DND-41 (cell line): ENCODE results near the gene SMIM5.
"Not testable (repeated sequence)": the region's sequence is repeated elsewhere in the genome, so short reads cannot be mapped to it uniquely, and the experiment has no call there.

Experiments
- ATAC-seq: fragments of 200-7000 bp; cut with Tn5 transposase; 3 replicates; pipeline ENCODE4 v1.9.1; 2021; ENCODE audit warnings: low read depth; ENCODE audit not compliant: insufficient read depth
- DNase-seq: peaks from one replicate; pipeline ENCODE4 v3.0.0-alpha.2; 2020
- H2AFZ ChIP-seq: 2 replicates; pipeline ENCODE4 v1.6.0; 2012; ENCODE audit warnings: low read depth, low read length
- H3K27ac ChIP-seq: 2 replicates; pipeline ENCODE4 v1.5.1; 2012; ENCODE audit warnings: low read length, inconsistent platforms
- H3K27me3 ChIP-seq: fragments of 200-600 bp; sonication (generic); 2 replicates; pipeline ENCODE4 v1.6.0; 2012; ENCODE audit warnings: low read length, mild to moderate bottlenecking, inconsistent platforms; ENCODE audit not compliant: insufficient read depth, poor library complexity
- H3K36me3 ChIP-seq: 2 replicates; pipeline ENCODE4 v1.5.1; 2012; ENCODE audit warnings: low read length, inconsistent platforms; ENCODE audit not compliant: insufficient read depth
- H3K4me1 ChIP-seq: 2 replicates; pipeline ENCODE4 v1.5.1; 2012; ENCODE audit warnings: mild to moderate bottlenecking, low read length; ENCODE audit not compliant: insufficient read depth
- H3K4me2 ChIP-seq: 2 replicates; pipeline ENCODE4 v1.6.0; 2012; ENCODE audit warnings: mild to moderate bottlenecking, moderate library complexity, low read length, inconsistent platforms; ENCODE audit not compliant: insufficient read depth
- H3K4me3 ChIP-seq, 2 experiments: fragments of 200-600 bp in 1 of 2; shearing (Covaris generic) in 1 of 2; 2 replicates each; pipeline ENCODE4 v1.5.1; 2012 to 2016; ENCODE audit warnings: inconsistent platforms in 2 of 2, low read length in 2 of 2, mild to moderate bottlenecking in 2 of 2, low read depth in 1 of 2, moderate library complexity in 1 of 2
- H3K79me2 ChIP-seq: 2 replicates; pipeline ENCODE4 v1.6.0; 2012; ENCODE audit warnings: low read length, inconsistent platforms; ENCODE audit not compliant: insufficient read depth
- H3K9ac ChIP-seq: 2 replicates; pipeline ENCODE4 v1.6.0; 2012; ENCODE audit warnings: low read depth, mild to moderate bottlenecking, inconsistent platforms, low read length, moderate library complexity
- H3K9me3 ChIP-seq: 2 replicates; pipeline ENCODE4 v1.5.1; 2012; ENCODE audit warnings: low read length, moderate library complexity, mild to moderate bottlenecking, inconsistent platforms; ENCODE audit not compliant: insufficient read depth, severe bottlenecking
- H4K20me1 ChIP-seq: 2 replicates; pipeline ENCODE4 v1.6.0; 2012; ENCODE audit warnings: low read length; ENCODE audit not compliant: insufficient read depth
- EZH2 ChIP-seq: IDR thresholded peaks from 3 replicates; pipeline ENCODE4 v1.6.1; 2012; ENCODE audit warnings: borderline replicate concordance, low read depth, mild to moderate bottlenecking, moderate library complexity, low read length, inconsistent platforms; ENCODE audit not compliant: severe bottlenecking
- TF ChIP-seq, protein P1 (sequence below): IDR thresholded peaks from 2 replicates; pipeline ENCODE4 v1.5.1; 2012; ENCODE audit warnings: borderline replicate concordance, low read length, moderate library complexity, mild to moderate bottlenecking; ENCODE audit not compliant: poor library complexity, severe bottlenecking; ENCODE audit errors: extremely low read depth

Gene SMIM5

DNA sequence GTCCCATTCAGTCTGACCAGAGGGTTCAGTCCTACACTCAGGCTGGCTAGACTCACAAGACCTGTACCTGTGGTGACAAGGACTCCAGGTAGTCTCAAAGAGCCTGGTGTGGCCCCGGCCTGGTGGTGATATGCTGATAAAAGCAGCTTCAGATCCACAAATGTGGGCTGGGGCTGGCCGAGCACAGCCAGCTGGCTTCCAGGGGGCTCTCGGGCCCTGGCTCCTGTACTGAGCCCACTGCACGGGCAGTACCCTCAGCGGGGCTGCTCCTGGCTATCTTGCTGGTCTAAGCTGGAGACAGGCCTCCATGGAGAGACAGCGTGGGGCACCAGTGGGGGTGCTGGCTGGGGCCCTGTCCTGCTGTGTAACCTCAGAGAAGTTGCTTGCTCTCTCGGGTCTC lies 4.3 kb downstream of the SMIM5 start:
- no peak overlapping the region for H3K27ac ChIP-seq
- no peaks in the 10 kb centered on the region for H3K27me3 ChIP-seq
- peaks cover 5% of the 10 kb centered on the region; the same call in 1 of the 2 replicates for H3K36me3 ChIP-seq
- H3K4me2 ChIP-seq: no peak overlapping the region
- no peak overlapping the region for H3K4me3 ChIP-seq
- no peaks in the 10 kb centered on the region for H3K79me2 ChIP-seq
- no peak overlapping the region for H2AFZ ChIP-seq
- no peak for ATAC-seq
- TF ChIP-seq, protein P1, sequence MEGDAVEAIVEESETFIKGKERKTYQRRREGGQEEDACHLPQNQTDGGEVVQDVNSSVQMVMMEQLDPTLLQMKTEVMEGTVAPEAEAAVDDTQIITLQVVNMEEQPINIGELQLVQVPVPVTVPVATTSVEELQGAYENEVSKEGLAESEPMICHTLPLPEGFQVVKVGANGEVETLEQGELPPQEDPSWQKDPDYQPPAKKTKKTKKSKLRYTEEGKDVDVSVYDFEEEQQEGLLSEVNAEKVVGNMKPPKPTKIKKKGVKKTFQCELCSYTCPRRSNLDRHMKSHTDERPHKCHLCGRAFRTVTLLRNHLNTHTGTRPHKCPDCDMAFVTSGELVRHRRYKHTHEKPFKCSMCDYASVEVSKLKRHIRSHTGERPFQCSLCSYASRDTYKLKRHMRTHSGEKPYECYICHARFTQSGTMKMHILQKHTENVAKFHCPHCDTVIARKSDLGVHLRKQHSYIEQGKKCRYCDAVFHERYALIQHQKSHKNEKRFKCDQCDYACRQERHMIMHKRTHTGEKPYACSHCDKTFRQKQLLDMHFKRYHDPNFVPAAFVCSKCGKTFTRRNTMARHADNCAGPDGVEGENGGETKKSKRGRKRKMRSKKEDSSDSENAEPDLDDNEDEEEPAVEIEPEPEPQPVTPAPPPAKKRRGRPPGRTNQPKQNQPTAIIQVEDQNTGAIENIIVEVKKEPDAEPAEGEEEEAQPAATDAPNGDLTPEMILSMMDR: no peak
- TF ChIP-seq EZH2: no peak
- DNase-seq: no peak
- H3K9ac ChIP-seq: no peak overlapping the region
- H3K4me1 ChIP-seq: peaks cover 12% of the 10 kb centered on the region
- H4K20me1 ChIP-seq: peaks cover 20% of the 10 kb centered on the region
- H3K9me3 ChIP-seq: no peaks in the 10 kb centered on the region

DNA sequence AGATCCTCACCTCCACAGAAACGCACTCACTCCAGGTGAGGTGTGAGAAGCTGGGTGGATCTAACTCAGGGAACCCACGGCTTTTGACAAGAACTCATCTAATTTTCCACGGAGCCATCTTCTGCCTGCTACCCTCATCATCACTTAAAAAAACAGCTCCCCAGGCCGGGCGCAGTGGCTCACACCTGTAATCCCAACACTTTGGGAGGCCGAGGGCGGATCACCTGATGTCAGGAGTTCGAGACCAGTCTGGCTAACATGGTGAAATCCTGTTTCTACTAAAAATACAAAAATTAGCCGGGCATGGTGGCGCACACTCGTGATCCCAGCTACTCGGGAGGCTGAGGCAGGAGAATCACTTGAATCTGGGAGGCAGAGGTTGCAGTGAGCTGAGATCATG lies 4.8 kb downstream of the SMIM5 start:
- not testable (repeated sequence) for DNase-seq, H3K9ac ChIP-seq, H3K4me2 ChIP-seq, H3K27ac ChIP-seq, H2AFZ ChIP-seq, H3K9me3 ChIP-seq, H3K79me2 ChIP-seq, H3K4me3 ChIP-seq, H3K36me3 ChIP-seq, H3K27me3 ChIP-seq, ATAC-seq
- peaks cover 16% of the 10 kb centered on the region for H4K20me1 ChIP-seq
- H3K4me1 ChIP-seq: peaks cover 11% of the 10 kb centered on the region

DNA sequence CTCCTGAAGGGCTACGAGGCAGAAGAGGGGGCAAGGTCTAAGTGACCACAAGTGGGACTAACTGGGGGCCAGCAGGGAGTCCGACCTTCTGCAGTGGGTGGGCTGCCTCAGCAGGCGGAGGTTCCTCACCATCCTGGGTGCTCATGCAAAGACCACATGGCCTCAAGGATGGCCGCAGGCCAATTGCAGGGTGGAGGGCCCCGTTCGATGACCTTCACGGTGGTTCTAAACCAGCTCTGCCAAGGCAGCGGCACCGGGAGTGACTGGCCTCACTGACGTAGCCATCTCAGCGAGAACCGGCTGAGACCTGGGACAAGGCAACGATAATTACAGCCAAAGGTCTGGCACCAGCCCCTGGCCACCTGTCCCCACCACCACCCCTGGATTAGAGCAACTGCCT lies 5.7 kb downstream of the SMIM5 start:
- H3K9ac ChIP-seq: no peak overlapping the region

DNA sequence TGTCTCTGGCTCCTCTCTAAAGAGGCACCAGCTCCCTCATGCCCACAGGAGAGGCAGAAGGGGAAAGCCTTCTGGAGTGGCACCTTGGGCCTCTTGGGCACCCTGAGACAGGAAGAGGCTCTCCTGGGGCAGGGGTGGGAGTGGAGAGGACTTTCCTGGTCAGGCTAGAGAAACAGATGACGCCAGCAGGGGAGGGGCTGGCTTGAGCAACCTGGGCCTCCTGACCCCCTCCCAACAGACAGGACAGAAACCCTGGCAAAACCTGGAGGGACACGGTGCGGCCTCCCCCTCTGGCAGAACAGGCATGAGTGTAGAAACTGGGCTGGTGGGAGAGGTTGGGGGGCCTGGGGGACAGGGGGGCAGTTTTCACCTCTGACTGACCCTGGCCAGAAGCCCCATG lies 6.1 kb downstream of the SMIM5 start:
- no peak overlapping the region for H2AFZ ChIP-seq
- ATAC-seq: no peak

More for the DNA sequence above, 5.7 kb downstream of the SMIM5 start:
- ATAC-seq: no peak
- no peak overlapping the region for H3K4me2 ChIP-seq
- H3K79me2 ChIP-seq: no peaks in the 10 kb centered on the region
- TF ChIP-seq, protein P1: no peak
- TF ChIP-seq EZH2: no peak
- H3K4me1 ChIP-seq: peaks cover 4% of the 10 kb centered on the region; the same call in 1 of the 2 replicates
- H3K4me3 ChIP-seq: no peak overlapping the region
- peaks cover 5% of the 10 kb centered on the region; the same call in 1 of the 2 replicates for H3K36me3 ChIP-seq
- H3K9me3 ChIP-seq: no peaks in the 10 kb centered on the region
- peaks cover 9% of the 10 kb centered on the region for H4K20me1 ChIP-seq
- H3K27ac ChIP-seq: no peak overlapping the region
- H2AFZ ChIP-seq: no peak overlapping the region
- no peaks in the 10 kb centered on the region for H3K27me3 ChIP-seq
- no peak for DNase-seq

More for the DNA sequence above, 6.1 kb downstream of the SMIM5 start:
- no peaks in the 10 kb centered on the region for H3K79me2 ChIP-seq
- TF ChIP-seq, protein P1: no peak
- TF ChIP-seq EZH2: no peak
- no peak overlapping the region for H3K9ac ChIP-seq
- H3K36me3 ChIP-seq: peaks cover 5% of the 10 kb centered on the region; the same call in 1 of the 2 replicates
- no peak overlapping the region for H3K27ac ChIP-seq
- H3K9me3 ChIP-seq: no peaks in the 10 kb centered on the region
- peaks cover 9% of the 10 kb centered on the region for H4K20me1 ChIP-seq
- H3K4me1 ChIP-seq: no peaks in the 10 kb centered on the region; the same call in 1 of the 2 replicates
- H3K27me3 ChIP-seq: no peaks in the 10 kb centered on the region
- no peak overlapping the region for H3K4me3 ChIP-seq
- DNase-seq: no peak
- no peak overlapping the region for H3K4me2 ChIP-seq
